Measurements from ENCODE around the gene CD99. TPM values are rescaled to one million over a fixed set of nuclear protein-coding genes. Genes with fewer than 3 reads are reported as not detected.
A peak's percentile ranks its signal among the peaks of the same experiment; 100 is the strongest.
"Not testable (repeated sequence)": the region's sequence is repeated elsewhere in the genome, so short reads cannot be mapped to it uniquely, and the experiment has no call there.

The CD99 gene
- total RNA-seq, 1 donor from 2014 or later = 371 TPM

- Mint-ChIP-seq H3K4me1 (peaks cover 8% of the 10 kb centered on the region), H3K9me3 (no peaks in the 10 kb centered on the region), H3K4me3 (no peak overlapping the region), H3K27ac (no peak overlapping the region), H3K36me3 (ENCODE audit: low read depth) (peaks cover 70% of the 10 kb centered on the region), H3K27me3 (no peaks in the 10 kb centered on the region)
- intact Hi-C loops (cut with micrococcal nuclease) = no loop called here
- no peak for DNase-seq
Measured at GRCh38 chrX:2735270-2735669, 44.2 kb downstream of the CD99 start.

DNA sequence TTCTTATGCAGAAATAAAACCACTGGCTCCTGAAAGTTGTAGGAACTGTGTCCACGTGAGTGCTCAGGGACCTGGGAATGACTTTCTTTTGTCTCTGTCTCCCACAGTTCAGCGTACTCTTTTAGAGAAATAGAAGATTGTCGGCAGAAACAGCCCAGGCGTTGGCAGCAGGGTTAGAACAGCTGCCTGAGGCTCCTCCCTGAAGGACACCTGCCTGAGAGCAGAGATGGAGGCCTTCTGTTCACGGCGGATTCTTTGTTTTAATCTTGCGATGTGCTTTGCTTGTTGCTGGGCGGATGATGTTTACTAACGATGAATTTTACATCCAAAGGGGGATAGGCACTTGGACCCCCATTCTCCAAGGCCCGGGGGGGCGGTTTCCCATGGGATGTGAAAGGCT is 49.6 kb downstream of the CD99 start:
- Mint-ChIP-seq H3K27me3 (no peaks in the 10 kb centered on the region), H3K4me3 (no peak overlapping the region), H3K4me1 (peaks cover 3% of the 10 kb centered on the region), H3K27ac (no peak overlapping the region), H3K36me3 (ENCODE audit: low read depth) (peaks cover 54% of the 10 kb centered on the region), H3K9me3 (no peaks in the 10 kb centered on the region)
- no peak for DNase-seq
- intact Hi-C loops (cut with micrococcal nuclease) = no loop called here

DNA sequence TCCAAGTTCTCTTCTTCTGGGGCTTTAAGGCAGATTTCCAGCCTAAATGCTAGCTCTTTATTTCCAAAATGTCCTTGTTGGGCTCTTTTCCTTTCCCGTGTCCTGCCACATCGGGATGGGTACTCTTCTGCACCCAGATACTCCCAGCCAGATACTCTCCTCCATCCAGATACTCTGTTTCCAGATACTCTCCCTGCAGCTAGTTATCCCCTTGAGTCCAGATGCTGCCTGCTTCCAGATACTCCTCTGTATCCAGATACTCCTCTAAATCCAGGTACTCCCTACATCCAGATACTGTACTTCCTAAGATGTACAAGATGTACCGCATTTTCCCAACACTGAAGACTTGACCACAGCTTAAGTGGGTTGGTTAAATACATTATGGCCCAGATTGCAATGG is 50.3 kb downstream of the CD99 start:
- no peaks in the 10 kb centered on the region for H3K27me3 Mint-ChIP-seq
- peaks cover 6% of the 10 kb centered on the region for H3K4me1 Mint-ChIP-seq
- H3K36me3 Mint-ChIP-seq (ENCODE audit: low read depth) = peaks cover 49% of the 10 kb centered on the region
- peak overlapping the region; percentile 26 for H3K27ac Mint-ChIP-seq
- no peak overlapping the region for H3K4me3 Mint-ChIP-seq
- no peaks in the 10 kb centered on the region for H3K9me3 Mint-ChIP-seq
- no peak for DNase-seq
- intact Hi-C loops (cut with micrococcal nuclease) = no loop called here

DNA sequence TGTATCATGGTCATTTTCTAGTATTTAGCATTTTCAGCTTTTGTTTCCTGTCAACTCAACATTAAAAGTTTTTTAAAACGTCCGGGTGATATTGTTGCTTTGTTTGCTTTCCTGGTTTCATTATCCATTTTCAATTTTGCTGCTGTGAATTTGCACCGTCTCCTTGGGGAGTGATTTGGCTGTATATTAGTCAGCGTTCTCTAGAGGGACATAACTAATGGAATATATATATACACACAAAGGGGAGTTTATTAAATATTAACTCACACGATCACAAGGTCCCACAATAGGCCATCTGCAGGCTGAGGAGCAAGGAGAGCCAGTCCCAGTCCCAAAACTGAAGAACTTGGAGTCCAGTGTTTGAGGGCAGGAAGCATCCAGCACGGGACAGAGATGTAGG is 55.2 kb downstream of the CD99 start:
- H3K4me3 Mint-ChIP-seq; H3K9me3 Mint-ChIP-seq; H3K4me1 Mint-ChIP-seq; DNase-seq; H3K27me3 Mint-ChIP-seq; intact Hi-C loops (cut with micrococcal nuclease): not testable (repeated sequence)
- Mint-ChIP-seq H3K27ac (peak overlapping the region; percentile 20), H3K36me3 (ENCODE audit: low read depth) (peaks cover 20% of the 10 kb centered on the region)

GRCh38 chrX:2748171-2748814 is 57.2 kb downstream of the CD99 start:
- no peak overlapping the region for H3K4me3 Mint-ChIP-seq
- H3K4me1 Mint-ChIP-seq = peaks cover 2% of the 10 kb centered on the region
- H3K27me3 Mint-ChIP-seq = peaks cover 4% of the 10 kb centered on the region
- no peaks in the 10 kb centered on the region for H3K9me3 Mint-ChIP-seq
- peaks cover 8% of the 10 kb centered on the region for H3K36me3 Mint-ChIP-seq (ENCODE audit: low read depth)
- intact Hi-C loops (cut with micrococcal nuclease) = no loop called here
- DNase-seq = no peak
- H3K27ac Mint-ChIP-seq = no peak overlapping the region

DNA sequence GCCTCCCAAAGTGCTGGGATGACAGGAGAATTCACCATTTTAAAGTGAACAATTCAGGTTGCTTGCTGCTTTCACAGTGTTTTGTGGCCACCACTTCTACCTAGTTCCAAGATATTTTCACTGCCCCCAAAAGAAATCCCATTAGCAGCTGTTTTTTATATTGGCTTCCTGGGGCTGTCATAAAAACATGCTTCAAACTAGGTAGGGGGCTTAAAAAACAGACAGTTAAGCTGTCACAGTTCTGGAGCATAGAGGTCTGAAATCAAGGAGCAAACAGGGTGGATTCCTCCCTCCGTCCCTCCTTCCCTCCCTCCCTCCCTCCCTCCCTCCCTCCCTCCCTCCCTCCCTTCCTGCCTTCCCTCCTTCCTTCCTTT is 57.7 kb downstream of the CD99 start:
- Mint-ChIP-seq H3K27me3 (peaks cover 4% of the 10 kb centered on the region), H3K4me3 (no peak overlapping the region), H3K9me3 (no peaks in the 10 kb centered on the region), H3K27ac (no peak overlapping the region), H3K4me1 (peaks cover 2% of the 10 kb centered on the region), H3K36me3 (ENCODE audit: low read depth) (peaks cover 2% of the 10 kb centered on the region)
- DNase-seq = no peak
- intact Hi-C loops (cut with micrococcal nuclease) = no loop called here

DNA sequence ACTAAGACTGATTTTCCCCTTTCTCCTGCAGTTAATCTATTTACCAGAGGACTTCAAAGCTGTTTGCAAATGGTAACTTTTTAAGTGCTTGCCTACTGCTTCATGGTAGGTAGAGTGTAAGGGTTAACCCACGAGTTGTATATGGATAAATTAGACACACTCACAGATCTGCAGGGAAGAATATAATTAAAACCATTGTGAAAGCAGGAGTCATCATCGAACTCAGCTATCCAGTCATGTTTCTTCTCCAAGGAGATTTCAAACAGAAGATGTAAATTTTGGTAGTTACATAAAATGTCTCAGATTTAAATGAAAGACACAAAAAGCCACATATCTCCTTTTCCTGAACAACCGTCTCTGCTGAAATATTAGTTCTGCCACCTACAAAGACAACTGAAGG is 60.2 kb downstream of the CD99 start:
- Mint-ChIP-seq H3K9me3 (no peaks in the 10 kb centered on the region), H3K27me3 (peaks cover 4% of the 10 kb centered on the region), H3K4me1 (no peaks in the 10 kb centered on the region), H3K4me3 (no peak overlapping the region), H3K27ac (no peak overlapping the region), H3K36me3 (ENCODE audit: low read depth) (peaks cover 1% of the 10 kb centered on the region)
- intact Hi-C loops (cut with micrococcal nuclease) = no loop called here
- DNase-seq = no peak

- H3K27ac Mint-ChIP-seq; H3K4me1 Mint-ChIP-seq; H3K27me3 Mint-ChIP-seq; H3K36me3 Mint-ChIP-seq (ENCODE audit: low read depth); DNase-seq; intact Hi-C loops (cut with micrococcal nuclease); H3K4me3 Mint-ChIP-seq; H3K9me3 Mint-ChIP-seq: not testable (repeated sequence)
Measured at GRCh38 chrX:2751874-2752300, 60.8 kb downstream of the CD99 start, which contains the start of gene XG. Gene XG, plus strand, starts transcription at chrX:2752040. Its CDS starts 235 bp downstream, at chrX:2752275.

- intact Hi-C loops (cut with micrococcal nuclease); H3K9me3 Mint-ChIP-seq; H3K27ac Mint-ChIP-seq; DNase-seq; H3K4me1 Mint-ChIP-seq; H3K36me3 Mint-ChIP-seq (ENCODE audit: low read depth); H3K4me3 Mint-ChIP-seq; H3K27me3 Mint-ChIP-seq: not testable (repeated sequence)
Measured at GRCh38 chrX:2752441-2752840, 61.3 kb downstream of the CD99 start.

- H3K4me3 Mint-ChIP-seq; H3K9me3 Mint-ChIP-seq; H3K27ac Mint-ChIP-seq; H3K4me1 Mint-ChIP-seq; H3K27me3 Mint-ChIP-seq; intact Hi-C loops (cut with micrococcal nuclease); DNase-seq; H3K36me3 Mint-ChIP-seq (ENCODE audit: low read depth): not testable (repeated sequence)
Measured at GRCh38 chrX:2755163-2755715, 64.1 kb downstream of the CD99 start.

GRCh38 chrX:2756548-2756947 is 65.5 kb downstream of the CD99 start:
- Mint-ChIP-seq H3K27ac (no peak overlapping the region), H3K36me3 (ENCODE audit: low read depth) (no peaks in the 10 kb centered on the region), H3K4me1 (no peaks in the 10 kb centered on the region), H3K4me3 (no peak overlapping the region), H3K9me3 (no peaks in the 10 kb centered on the region), H3K27me3 (peaks cover 2% of the 10 kb centered on the region)
- intact Hi-C loops (cut with micrococcal nuclease) = no loop called here
- DNase-seq = no peak

- H3K27ac Mint-ChIP-seq = no peak overlapping the region
- H3K4me3 Mint-ChIP-seq = no peak overlapping the region
- DNase-seq = no peak
- no peaks in the 10 kb centered on the region for H3K36me3 Mint-ChIP-seq (ENCODE audit: low read depth)
- no peaks in the 10 kb centered on the region for H3K9me3 Mint-ChIP-seq
- no peaks in the 10 kb centered on the region for H3K4me1 Mint-ChIP-seq
- no peaks in the 10 kb centered on the region for H3K27me3 Mint-ChIP-seq
- intact Hi-C loops (cut with micrococcal nuclease) = no loop called here
Measured at GRCh38 chrX:2761246-2761645, 70.2 kb downstream of the CD99 start.

DNA sequence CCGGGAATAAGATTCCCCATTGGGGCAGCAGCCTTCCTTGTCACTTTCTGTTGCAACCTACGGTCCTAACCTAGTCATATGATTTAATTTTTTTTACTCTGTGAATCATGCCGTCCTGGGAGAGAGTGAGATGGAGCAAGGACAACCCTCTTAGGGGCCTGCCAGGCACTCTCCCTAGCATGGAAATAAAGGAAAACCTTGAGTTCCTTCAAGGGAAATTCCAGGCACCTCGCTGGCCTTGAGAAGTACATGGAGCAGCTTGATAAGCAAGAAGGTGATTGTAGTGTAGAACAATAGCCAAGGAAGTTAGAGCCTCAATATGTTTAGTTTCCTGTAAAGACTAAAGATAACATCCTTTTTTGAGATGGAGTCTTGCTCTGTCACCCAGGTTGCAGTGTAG is 71.6 kb downstream of the CD99 start:
- intact Hi-C loops (cut with micrococcal nuclease); DNase-seq; H3K9me3 Mint-ChIP-seq; H3K27me3 Mint-ChIP-seq; H3K36me3 Mint-ChIP-seq (ENCODE audit: low read depth); H3K4me1 Mint-ChIP-seq; H3K27ac Mint-ChIP-seq; H3K4me3 Mint-ChIP-seq: not testable (repeated sequence)

- intact Hi-C loops (cut with micrococcal nuclease); H3K4me3 Mint-ChIP-seq; H3K36me3 Mint-ChIP-seq (ENCODE audit: low read depth); H3K4me1 Mint-ChIP-seq; DNase-seq; H3K27ac Mint-ChIP-seq; H3K9me3 Mint-ChIP-seq; H3K27me3 Mint-ChIP-seq: not testable (repeated sequence)
Measured at GRCh38 chrX:2764766-2765548, 73.9 kb downstream of the CD99 start.

Data from activated CD4-positive, alpha-beta T cell treated with anti-CD3 and anti-CD28 coated beads, Interleukin-2, amount 10 ng/mL, durations not matched to agents 24 days and 14 days (primary cell).